HG03342 (cell line): Measurements from ENCODE around the gene MEMO1.
"Not testable (repeated sequence)": the region's sequence is repeated elsewhere in the genome, so short reads cannot be mapped to it uniquely, and the experiment has no call there.

Source experiments
- ATAC-seq: cut with Tn5 transposase; IDR thresholded peaks from one replicate; pipeline ENCODE4 v1.9.1; 2021; ENCODE audit warnings: mild to moderate bottlenecking, moderate library complexity; ENCODE audit not compliant: unreplicated experiment

MEMO1 gene

DNA sequence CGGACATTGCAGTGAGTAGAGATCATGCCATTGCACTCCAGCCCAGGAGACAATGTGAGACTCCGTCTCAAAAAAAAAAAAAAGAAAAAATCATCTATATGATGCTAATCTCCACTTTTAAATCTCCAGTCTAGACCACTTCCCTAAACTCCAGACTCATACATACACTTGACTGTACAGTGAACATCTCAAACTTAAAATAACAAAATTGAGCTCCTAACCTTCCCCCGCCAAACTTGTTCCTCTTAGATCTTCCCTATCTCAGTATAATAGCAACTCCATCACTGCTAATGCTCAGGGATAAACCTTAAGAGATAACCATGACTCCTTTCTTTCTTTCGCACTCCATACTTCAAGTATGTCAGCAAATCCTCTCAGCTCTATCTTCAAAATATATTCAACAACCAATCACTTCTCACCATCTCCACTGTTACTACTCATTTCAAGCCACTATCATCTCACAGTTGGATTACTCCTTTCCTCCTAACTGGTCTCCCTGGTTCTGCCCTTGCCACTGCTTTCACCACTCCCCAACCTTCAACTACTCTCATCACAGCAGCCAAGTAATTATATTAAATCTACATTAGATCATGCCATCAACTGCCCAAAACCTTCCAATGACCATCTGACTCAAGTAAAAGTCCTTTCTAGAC, 12.0 kb downstream of the MEMO1 start:
- no peak for ATAC-seq

- ATAC-seq = no peak
Measured at GRCh38 chr2:31997653-31998052, 13.2 kb downstream of the MEMO1 start.

DNA sequence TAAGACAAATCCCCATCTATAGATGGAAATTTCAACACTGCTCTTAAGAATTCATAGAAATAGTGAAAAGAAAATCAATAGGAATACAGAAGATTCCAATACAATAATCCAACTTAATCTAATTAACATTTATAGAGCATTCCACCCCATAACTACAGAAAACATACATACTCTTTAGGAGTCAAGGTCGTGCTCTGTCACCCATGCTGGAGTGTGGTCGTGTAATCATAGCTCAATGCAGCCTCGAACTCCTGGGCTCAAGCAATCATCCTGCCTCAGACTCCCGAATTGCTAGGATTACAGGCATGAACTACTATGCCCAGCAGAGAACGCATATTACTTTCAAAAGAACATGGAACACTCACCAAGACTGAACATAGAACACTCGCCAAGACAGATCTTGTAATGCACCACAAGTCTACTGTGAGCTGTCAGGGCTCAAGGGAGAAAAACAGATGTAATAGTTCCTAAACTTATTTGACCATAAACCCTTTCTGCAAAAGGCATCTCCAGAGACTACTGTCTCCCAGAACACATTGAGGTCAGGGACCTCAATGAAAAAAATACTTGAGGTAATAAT, 14.1 kb downstream of the MEMO1 start:
- no peak for ATAC-seq

GRCh38 chr2:31992934-31993333, 17.9 kb downstream of the MEMO1 start:
- ATAC-seq = no peak

GRCh38 chr2:31992025-31992579, 18.7 kb downstream of the MEMO1 start:
- no peak for ATAC-seq

- no peak for ATAC-seq
Measured at GRCh38 chr2:31989946-31990345, 20.9 kb downstream of the MEMO1 start.

GRCh38 chr2:31987454-31988220, 23.2 kb downstream of the MEMO1 start:
- ATAC-seq = no peak

GRCh38 chr2:31986906-31987305, 23.9 kb downstream of the MEMO1 start:
- ATAC-seq = no peak

GRCh38 chr2:31983762-31984467, 26.9 kb downstream of the MEMO1 start:
- ATAC-seq = no peak

DNA sequence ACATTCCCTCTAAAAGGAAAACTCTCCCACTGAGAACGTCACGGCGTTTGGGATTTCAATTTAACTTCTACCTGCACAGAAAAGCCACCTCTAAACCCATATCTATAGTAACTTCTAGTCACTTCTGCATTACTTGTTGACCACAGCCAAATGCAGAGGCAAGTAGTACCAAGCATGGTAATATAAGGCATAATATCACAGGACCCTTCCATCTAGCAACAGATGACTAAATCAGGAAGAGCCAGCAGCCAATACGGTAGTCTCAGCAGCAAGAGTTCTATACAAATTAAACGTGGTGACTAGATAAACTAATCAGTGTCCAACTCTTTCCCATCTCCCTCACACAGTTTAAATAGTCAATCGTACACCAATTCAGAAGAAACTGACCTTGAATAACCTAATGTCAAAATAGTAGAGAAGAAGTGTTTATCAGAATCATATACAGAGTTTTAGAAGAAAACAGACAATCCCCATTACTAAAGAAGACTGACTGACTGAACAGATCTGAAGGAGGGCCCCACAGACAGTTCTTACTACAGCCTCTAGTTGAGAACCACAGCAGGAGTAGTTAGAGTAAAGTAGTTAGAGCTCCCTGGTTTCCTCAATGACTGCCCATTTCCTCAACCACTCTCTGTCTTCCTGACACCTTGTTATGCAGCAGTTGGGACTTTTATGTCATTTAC, 30.0 kb downstream of the MEMO1 start:
- peak; percentile 99 for ATAC-seq

DNA sequence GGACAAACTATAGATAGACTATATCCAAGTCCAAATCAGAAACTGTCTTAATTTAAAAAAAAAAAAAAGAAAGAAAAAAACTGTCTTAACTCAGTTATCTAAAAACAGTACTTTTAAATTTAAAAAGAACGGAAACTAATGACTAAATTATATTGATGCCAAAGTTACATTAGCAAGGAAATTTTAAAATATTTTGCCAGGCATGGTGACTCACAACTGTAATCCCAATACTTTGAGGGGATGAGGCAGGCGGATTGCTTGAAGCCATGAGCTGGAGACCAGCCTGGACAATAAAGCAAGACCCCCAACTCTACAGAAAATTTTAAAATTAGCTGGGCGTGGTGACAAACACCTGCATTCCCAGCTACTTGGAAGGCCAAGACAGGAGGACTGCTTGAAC, 30.9 kb downstream of the MEMO1 start:
- no peak for ATAC-seq

- no peak for ATAC-seq
Measured at GRCh38 chr2:31979018-31979417, 31.8 kb downstream of the MEMO1 start.

GRCh38 chr2:31978436-31978835, 32.4 kb downstream of the MEMO1 start:
- no peak for ATAC-seq

- peak; percentile 41 for ATAC-seq
Measured at GRCh38 chr2:31973665-31974064, 37.1 kb downstream of the MEMO1 start.

GRCh38 chr2:31972059-31972458, 38.7 kb downstream of the MEMO1 start:
- ATAC-seq = no peak

DNA sequence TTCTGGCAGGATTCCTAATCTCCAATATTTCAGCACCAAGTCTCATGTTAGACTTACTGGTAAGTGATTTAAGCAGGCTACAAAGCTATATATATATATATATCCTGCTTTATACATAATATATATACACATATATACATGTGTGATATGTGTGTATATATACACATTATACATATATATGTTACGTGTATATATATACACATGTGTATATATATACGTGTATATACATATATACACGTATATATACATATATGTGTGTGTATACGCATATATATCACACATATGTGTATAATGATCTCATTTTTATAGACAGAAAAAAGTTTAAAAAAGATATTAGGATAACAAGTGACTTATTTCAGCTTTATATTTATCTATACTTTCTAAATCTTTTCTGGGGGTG, 41.6 kb downstream of the MEMO1 start:
- ATAC-seq = no peak

DNA sequence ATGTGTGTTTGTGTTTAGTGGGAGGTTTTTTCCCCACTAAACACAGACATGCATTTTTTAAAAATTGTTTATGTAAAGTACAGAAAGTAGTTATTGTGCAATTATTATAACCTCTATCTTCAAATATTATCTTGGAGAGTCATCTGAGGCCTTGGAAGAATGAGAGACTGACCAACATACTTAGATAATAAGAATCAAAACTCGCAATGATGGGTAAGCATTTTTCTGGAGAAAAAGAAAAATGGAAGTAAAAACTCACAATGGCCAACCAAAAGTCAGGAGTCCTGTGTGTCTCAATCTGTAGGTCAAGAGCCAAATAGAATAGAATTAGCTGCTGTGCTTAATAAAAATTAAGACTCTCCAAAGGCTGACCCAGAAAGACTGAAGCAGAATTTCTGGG, 43.0 kb downstream of the MEMO1 start:
- no peak for ATAC-seq

GRCh38 chr2:31966402-31966801, 44.4 kb downstream of the MEMO1 start:
- ATAC-seq = not testable (repeated sequence)

- ATAC-seq = no peak
Measured at GRCh38 chr2:31965094-31965493, 45.7 kb downstream of the MEMO1 start.

- ATAC-seq = no peak
Measured at GRCh38 chr2:31962757-31963361, 47.9 kb downstream of the MEMO1 start.
